Peyer's patch (tissue), 4 donors: ENCODE data around the gene BAHCC1. TPM values are rescaled to one million over a fixed set of nuclear protein-coding genes. Genes with fewer than 3 reads are reported as not detected.

ENCODE experiments used
- DNase-seq, 3 donors: peaks; one replicate each; pipeline ENCODE4 v3.0.0-alpha.2; 2017 to 2019
- H3K27ac ChIP-seq, 4 donors: fragments of 200-600 bp; sonication (generic); one replicate each; pipeline ENCODE4 v1.5.1; 2016 to 2019
- H3K27me3 ChIP-seq, 2 donors: fragments of 200-600 bp; sonication (generic); one replicate each; pipeline ENCODE4 v1.5.1; 2019
- H3K36me3 ChIP-seq, 3 donors: fragments of 200-600 bp; sonication (generic); one replicate each; pipeline ENCODE4 v1.5.1; 2016 to 2019
- H3K4me1 ChIP-seq, 4 donors: fragments of 200-600 bp; sonication (generic); one replicate each; pipeline ENCODE4 v1.5.1; 2016 to 2019
- H3K4me3 ChIP-seq, 4 donors: fragments of 200-600 bp; sonication (generic); 1 replicate in 3 of 4; 2 replicates in 1 of 4; pipeline ENCODE4 v1.5.1; 2016 to 2019; ENCODE audit warnings: mild to moderate bottlenecking in 1 of 4
- H3K9me3 ChIP-seq, 4 donors: fragments of 200-600 bp; sonication (generic); one replicate each; pipeline ENCODE4 v1.5.1; 2016 to 2019; ENCODE audit warnings: mild to moderate bottlenecking in 1 of 4
- POLR2A ChIP-seq, 2 donors: fragments of 450-650 bp; IDR thresholded peaks; one replicate each; pipeline ENCODE4 v1.5.1; 2017; ENCODE audit warnings: antibody characterized with exemption in 2 of 2, mild to moderate bottlenecking in 2 of 2, moderate library complexity in 2 of 2
- total RNA-seq, 4 donors: library from RNA; depleted of rRNA; stranded (reverse); fragments of >200 nt; gene quantifications; one replicate each; pipeline ENCODE4 v1.1.0, GENCODE V29; 2016
- TF ChIP-seq, protein P1 (sequence below), 6 experiments: fragments of 450-650 bp in 4 of 6; fragments of 200-600 bp in 2 of 6; sonication (generic) in 1 of 6; IDR thresholded peaks; one replicate each; pipeline ENCODE4 v1.5.1; 2017 to 2019; ENCODE audit warnings: antibody characterized with exemption in 6 of 6, mild to moderate bottlenecking in 3 of 6, moderate library complexity in 1 of 6

BAHCC1 gene
- total RNA-seq, 4 donors from 2014 or later = 11.6 to 43.0 (median 23.9) TPM

GRCh38 chr17:81428516-81428915 is 33.3 kb downstream of the BAHCC1 start:
- Histone ChIP-seq H3K36me3 (no peaks in the 10 kb centered on the region), H3K4me1 (peaks cover 11 to 38% (median 14%) of the 10 kb centered on the region in 4 donors), H3K27me3 (no peaks in the 10 kb centered on the region), H3K27ac (peak overlapping the region in 1 of 4 donors; percentile 9), H3K9me3 (no peaks in the 10 kb centered on the region), H3K4me3 (no peak overlapping the region)
- TF ChIP-seq, protein P1, sequence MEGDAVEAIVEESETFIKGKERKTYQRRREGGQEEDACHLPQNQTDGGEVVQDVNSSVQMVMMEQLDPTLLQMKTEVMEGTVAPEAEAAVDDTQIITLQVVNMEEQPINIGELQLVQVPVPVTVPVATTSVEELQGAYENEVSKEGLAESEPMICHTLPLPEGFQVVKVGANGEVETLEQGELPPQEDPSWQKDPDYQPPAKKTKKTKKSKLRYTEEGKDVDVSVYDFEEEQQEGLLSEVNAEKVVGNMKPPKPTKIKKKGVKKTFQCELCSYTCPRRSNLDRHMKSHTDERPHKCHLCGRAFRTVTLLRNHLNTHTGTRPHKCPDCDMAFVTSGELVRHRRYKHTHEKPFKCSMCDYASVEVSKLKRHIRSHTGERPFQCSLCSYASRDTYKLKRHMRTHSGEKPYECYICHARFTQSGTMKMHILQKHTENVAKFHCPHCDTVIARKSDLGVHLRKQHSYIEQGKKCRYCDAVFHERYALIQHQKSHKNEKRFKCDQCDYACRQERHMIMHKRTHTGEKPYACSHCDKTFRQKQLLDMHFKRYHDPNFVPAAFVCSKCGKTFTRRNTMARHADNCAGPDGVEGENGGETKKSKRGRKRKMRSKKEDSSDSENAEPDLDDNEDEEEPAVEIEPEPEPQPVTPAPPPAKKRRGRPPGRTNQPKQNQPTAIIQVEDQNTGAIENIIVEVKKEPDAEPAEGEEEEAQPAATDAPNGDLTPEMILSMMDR (IDR thresholded peaks at IDR 0.05) = no peak
- TF ChIP-seq POLR2A (IDR thresholded peaks at IDR 0.05) = no peak
- DNase-seq = no peak

DNA sequence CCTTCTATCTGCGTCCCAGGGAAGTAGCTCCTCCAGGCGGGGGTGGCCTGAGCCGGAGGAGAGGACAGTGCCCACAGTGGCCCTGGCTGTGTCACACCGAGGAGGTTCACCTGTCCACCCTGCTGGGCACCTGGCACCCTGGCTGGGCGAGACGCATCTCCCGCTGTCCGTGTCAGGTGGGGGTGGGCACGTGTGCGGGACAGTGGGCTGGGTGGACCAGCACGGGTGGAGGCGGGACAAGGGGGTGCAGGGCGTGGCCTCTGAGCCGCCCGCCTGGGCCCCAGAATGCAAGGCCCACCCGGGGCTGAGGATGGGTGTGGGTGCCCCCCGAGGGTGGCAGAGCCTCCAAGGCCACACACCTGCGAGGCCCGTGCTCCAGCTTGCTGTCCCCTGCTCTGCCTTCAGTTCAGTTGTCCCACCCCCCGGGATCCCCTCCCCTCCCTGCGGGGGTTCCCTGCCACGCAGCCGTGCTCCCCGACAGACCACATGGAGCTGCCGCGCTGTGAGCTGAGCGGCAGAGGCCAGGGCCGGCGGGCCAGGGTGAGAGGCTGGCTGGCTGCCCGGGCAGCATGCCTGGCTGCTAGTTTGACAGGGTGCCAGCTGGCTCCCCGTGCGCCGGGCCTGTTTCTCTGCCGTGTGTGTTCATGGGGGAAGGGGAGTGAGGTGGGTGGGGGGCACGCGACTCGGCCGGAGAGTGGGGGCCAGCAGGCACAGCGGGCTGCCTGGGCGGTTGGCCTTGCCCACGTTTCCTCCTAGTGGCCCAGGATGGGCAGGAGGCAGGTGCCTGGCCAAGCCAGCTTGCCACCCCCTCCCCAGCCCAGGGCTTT is 33.9 kb downstream of the BAHCC1 start:
- TF ChIP-seq, protein P1 (IDR thresholded peaks at IDR 0.05) = no peak
- no peak for TF ChIP-seq POLR2A (IDR thresholded peaks at IDR 0.05)
- peak in 2 of 3 donors; percentile 68 to 80 for DNase-seq
- no peaks in the 10 kb centered on the region for H3K36me3 ChIP-seq
- no peak overlapping the region for H3K4me3 ChIP-seq
- H3K27ac ChIP-seq = peak overlapping the region in 1 of 4 donors; percentile 35
- no peaks in the 10 kb centered on the region for H3K9me3 ChIP-seq
- H3K27me3 ChIP-seq = no peaks in the 10 kb centered on the region
- H3K4me1 ChIP-seq = peaks cover 11 to 35% (median 14%) of the 10 kb centered on the region in 4 donors

DNA sequence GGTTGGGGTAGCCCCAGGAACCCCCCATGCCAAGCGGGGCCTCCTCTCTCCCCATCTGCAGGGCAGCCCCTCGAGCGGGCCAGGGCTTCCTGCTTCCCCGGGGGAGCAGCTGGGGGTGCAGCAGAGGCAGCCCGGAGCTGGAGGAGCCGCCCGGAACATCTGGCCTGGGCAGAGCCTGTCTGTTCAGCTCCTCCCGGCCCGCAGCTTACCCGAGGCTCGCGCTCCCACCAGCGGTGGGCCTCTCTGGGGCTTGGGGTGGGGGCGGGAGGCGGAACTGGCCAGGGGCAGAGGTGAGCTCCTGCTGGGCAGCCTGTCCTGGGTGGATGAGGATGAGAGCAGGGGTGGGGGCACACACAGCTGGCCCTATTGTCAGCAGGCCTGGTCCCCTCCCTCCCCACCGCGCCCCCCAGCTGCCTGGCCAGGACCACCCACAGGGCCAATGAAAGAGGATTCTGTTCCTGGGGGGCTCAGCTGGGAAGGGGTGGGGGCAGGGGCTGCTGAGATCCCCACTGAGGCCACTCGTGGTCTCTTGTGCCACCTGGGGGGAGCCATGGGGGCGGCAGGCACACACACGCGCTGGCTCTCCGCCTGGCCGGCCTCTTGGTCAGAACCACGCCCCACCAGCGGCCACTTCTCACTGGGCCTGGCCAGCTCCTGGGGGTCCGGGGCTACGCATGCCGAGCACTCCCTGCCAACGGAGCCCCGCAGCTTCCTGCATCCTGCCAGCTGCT is 34.7 kb downstream of the BAHCC1 start:
- H3K4me3 ChIP-seq = no peak overlapping the region
- H3K27ac ChIP-seq = peak overlapping the region in 1 of 4 donors; percentile 35
- H3K36me3 ChIP-seq = no peaks in the 10 kb centered on the region
- H3K27me3 ChIP-seq = no peaks in the 10 kb centered on the region
- H3K4me1 ChIP-seq = peaks cover 11 to 35% (median 14%) of the 10 kb centered on the region in 4 donors
- no peak for DNase-seq
- TF ChIP-seq POLR2A (IDR thresholded peaks at IDR 0.05) = no peak
- TF ChIP-seq, protein P1 (IDR thresholded peaks at IDR 0.05) = no peak
- H3K9me3 ChIP-seq = no peaks in the 10 kb centered on the region

GRCh38 chr17:81431545-81432482 is 36.6 kb downstream of the BAHCC1 start:
- DNase-seq = no peak
- H3K9me3 ChIP-seq = no peaks in the 10 kb centered on the region
- H3K27me3 ChIP-seq = no peaks in the 10 kb centered on the region
- peaks cover 11 to 50% (median 14%) of the 10 kb centered on the region in 4 donors for H3K4me1 ChIP-seq
- H3K4me3 ChIP-seq = no peak overlapping the region
- TF ChIP-seq POLR2A (IDR thresholded peaks at IDR 0.05) = no peak
- TF ChIP-seq, protein P1 (IDR thresholded peaks at IDR 0.05) = no peak
- H3K36me3 ChIP-seq = no peaks in the 10 kb centered on the region
- H3K27ac ChIP-seq = no peak overlapping the region

DNA sequence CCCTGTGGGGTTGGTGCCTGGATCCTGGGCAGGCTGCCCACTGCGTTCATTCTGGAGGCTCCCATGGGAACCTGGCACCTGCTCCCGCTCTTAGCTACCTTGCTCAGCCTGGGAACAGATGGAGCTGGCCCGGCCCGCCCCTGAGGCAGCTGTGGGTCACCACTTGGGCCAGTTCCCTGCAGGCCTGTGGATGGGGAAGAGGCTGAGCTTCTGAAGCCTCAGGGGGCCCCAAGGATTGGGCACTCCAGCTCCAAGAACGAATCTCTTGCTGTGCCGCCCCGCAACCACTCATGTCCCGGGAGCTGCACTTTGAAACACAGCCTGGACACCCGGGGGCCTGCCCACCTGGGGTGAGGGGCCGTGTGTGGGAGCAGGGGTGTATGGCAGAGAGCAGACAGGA is 37.7 kb downstream of the BAHCC1 start:
- no peak overlapping the region for H3K4me3 ChIP-seq
- H3K27ac ChIP-seq = no peak overlapping the region
- TF ChIP-seq POLR2A (IDR thresholded peaks at IDR 0.05) = no peak
- TF ChIP-seq, protein P1 (IDR thresholded peaks at IDR 0.05) = no peak
- H3K36me3 ChIP-seq = no peaks in the 10 kb centered on the region
- DNase-seq = no peak
- H3K27me3 ChIP-seq = no peaks in the 10 kb centered on the region
- H3K4me1 ChIP-seq = peaks cover 11 to 53% (median 14%) of the 10 kb centered on the region in 4 donors
- no peaks in the 10 kb centered on the region for H3K9me3 ChIP-seq
